HG02798 (cell line): ENCODE measurements around the gene CBX1.
"Not testable (repeated sequence)": the region's sequence is repeated elsewhere in the genome, so short reads cannot be mapped to it uniquely, and the experiment has no call there.

Experiments
- ATAC-seq: cut with Tn5 transposase; IDR thresholded peaks from one replicate; pipeline ENCODE4 v1.9.1; 2021; ENCODE audit warnings: mild to moderate bottlenecking; ENCODE audit not compliant: unreplicated experiment, poor library complexity

CBX1 gene

DNA sequence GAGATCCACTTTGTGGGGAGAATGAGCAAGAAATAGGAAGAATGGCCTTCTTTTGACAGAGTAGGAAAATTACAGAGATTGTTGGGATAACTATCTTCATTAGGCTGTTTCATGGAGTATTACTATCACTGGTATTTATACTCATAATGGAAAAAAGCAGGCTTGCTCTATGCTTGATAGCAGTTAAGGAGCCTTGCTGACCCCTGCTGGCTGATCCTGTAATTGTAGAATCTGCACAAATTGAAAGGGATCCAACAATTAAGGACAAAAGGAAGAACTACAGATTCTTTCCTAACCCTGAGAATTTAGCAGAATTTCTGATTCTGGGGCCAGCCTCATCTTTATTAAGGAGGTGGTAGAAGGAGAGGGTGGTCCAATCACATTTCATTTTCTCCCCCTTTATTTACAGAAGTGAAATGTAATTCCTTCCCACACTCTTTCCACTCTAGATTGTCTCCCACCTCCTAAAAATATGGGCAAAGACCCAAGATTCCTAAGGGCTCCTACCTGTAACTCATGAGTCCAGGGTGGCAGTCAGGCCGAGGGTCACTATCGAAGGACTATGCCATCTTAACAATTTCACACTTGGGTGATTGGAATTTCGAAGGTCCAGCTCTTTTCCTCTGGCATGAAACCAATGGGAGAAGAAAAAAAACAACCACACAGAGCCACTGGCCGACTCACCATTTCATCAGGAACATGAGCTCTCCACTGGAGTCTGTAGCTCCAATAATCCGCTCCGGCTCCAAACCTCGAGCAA is 26.8 kb downstream of the CBX1 start:
- ATAC-seq: peak; percentile 42

- not testable (repeated sequence) for ATAC-seq
These were observed 27.6 kb downstream of the CBX1 start for GRCh38 chr17:48073566-48074094.

DNA sequence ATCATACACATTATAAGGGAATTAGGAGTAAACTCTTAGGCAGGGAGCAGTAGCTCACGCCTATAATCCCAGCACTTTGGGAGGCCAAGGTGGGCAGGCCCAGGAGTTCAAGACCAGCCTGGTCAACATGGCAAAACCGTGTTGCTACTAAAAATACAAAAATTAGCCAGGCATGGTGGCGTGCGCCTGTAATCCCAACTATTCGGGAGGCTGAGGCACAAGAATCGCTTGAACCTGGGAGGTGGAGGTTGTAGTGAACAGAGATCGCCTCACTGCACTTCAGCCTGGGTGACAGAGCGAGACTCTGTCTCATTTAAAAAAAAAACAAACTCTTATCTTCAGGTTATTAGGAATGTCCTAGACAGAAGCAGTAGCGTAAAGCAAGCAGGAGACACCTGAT is 28.5 kb downstream of the CBX1 start:
- ATAC-seq: not testable (repeated sequence)

DNA sequence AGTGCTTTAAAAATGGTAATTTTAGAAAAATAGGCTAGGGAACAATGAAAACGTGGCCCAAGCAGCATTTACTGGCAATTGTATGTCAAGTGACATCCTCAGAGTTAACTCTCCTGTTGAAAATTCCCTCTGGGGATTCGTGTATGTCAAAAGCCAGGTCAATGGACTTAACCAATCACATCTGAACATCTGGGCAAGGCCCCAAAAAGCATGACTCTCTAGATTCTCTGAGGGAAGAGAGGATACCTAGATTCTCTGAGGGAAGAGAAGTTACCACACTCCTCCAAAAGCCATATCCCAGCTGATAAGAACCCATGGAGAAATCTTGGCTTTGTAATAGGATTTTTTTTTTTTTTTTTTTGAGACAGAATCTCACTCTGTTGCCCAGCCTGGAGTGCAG is 29.6 kb downstream of the CBX1 start:
- ATAC-seq: no peak

DNA sequence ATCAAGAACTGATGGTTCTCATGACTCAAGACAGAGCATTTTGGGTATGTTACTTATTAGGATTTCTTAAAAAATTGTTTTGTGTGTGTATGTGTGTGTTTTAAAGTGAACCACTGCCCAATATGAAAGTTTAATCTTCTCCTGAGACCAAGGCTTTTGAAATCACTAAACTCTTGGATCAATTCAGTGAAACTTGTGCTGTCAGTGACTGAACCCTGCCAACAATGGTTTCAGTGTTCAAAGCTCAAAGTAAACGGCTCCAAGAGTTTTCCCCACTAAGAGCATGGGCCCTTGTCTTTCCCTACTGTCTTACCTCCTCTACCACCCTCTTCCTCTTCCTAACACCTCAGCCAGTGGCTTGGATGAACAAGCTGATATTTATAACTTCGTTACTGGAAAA is 31.1 kb downstream of the CBX1 start:
- no peak for ATAC-seq

DNA sequence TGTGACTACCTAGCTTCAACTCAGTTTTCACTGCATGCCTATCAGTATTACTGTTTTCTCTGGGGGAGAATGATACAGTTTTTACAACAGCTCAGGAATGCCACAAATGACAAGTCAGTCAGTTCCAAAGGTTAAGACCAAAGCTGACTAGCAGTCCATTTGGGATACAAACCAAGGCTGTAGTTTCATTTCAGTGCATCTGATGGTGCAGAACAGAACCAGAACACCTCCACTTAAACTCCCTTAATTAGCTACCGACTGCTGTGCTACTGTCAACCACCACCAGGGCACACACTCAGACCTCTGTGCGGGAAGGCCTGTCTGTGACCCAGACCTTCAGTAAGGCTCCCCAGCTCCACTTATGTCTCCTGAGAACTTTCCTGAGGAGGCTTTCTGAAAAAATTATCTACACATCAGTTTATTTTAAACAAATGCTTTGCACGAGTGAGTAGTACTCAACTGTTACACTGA is 32.8 kb downstream of the CBX1 start:
- ATAC-seq: no peak

GRCh38 chr17:48067808-48068207 is 33.5 kb downstream of the CBX1 start:
- not testable (repeated sequence) for ATAC-seq

DNA sequence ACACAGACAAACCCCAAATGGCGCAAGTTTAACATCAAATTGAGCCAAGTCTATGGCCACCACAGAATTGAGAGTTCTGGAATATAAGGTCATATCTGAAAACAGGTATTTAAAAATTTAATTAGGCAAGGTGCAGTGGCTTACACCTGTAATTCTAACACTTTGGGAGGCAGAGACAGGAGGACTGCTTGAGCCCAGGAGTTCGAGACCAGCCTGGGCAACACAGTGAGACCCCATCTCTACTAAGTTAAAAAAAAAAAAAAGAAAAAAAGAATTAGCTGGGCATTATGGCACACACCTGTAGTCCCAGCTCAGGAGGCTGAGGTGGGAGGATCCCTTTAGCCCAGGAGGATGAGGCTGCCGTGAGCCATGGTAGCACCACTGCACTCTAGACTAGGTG is 34.0 kb downstream of the CBX1 start:
- ATAC-seq: no peak

DNA sequence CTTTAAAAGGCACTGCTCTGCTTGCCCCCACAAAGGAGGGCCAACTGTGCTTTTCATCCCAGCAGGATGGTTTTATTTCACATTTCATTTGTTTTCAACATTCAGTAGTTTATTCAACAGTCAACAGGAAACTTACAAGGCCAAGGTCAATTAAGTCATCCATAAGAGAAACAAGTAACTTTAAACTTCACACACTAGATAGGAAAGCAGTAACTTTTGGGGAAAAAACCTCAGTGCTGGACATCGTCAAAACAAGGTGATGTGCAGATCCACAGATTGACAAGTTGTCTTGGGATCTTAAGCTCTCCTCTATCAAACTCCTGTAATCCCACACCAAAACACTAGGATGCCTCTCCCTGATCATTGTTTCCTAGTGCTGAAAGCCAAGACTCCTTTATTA is 34.6 kb downstream of the CBX1 start:
- ATAC-seq: no peak

- no peak for ATAC-seq
These were observed 35.1 kb downstream of the CBX1 start for GRCh38 chr17:48066192-48066591.

GRCh38 chr17:48064638-48065037 is 36.6 kb downstream of the CBX1 start:
- ATAC-seq: no peak

DNA sequence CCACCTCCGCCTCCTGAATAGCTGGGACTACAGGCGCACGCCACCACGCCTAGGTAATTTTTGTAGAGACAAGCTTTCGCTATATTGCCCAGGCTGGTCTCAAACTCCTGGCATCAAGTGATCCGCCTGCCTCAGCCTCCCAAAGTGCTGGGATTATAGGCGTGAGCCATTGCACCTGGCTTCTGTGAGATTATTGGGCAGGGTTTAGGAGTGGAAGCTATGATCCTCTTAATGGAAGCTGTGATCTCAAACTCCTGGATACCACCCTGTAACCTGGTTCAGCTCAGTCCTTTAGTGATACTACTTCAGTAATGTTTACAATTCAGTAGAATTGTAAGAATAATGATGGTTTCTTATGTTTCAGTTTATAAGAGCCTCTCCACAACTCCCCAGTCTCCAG is 39.0 kb downstream of the CBX1 start:
- no peak for ATAC-seq

DNA sequence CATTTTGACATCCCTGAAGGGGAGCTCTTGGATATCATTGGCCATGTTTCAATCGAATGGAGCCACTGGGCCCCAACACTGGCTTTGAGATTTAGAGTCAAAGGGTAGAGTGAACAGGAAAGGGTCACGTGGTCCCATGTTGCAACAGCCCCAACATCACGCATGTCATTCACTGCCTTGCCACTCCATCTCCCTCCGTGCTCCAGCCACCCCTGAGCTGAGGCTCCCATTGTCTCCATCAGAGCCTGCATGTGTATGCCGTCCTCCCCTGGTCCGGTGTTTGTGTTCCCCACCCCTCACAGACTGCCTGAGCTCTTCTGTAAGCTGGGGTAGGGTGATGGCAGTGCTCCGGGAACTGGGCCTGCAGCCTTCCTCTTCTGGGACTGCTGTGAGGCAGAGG is 41.0 kb downstream of the CBX1 start:
- ATAC-seq: no peak

DNA sequence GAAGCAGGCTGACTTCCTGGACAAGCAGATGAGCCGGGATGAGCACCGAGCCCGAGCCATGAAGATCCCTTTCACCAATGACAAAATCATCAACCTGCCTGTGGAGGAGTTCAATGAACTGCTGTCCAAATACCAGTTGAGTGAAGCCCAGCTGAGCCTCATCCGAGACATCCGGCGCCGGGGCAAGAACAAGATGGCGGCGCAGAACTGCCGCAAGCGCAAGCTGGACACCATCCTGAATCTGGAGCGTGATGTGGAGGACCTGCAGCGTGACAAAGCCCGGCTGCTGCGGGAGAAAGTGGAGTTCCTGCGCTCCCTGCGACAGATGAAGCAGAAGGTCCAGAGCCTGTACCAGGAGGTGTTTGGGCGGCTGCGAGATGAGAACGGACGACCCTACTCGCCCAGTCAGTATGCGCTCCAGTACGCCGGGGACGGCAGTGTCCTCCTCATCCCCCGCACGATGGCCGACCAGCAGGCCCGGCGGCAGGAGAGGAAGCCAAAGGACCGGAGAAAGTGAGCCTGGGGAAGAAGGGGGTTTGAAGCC is 42.1 kb downstream of the CBX1 start:
- no peak for ATAC-seq

GRCh38 chr17:48058393-48059124 is 42.7 kb downstream of the CBX1 start:
- ATAC-seq: no peak

- no peak for ATAC-seq
These were observed 43.7 kb downstream of the CBX1 start for GRCh38 chr17:48057626-48058025.

- no peak for ATAC-seq
These were observed 44.4 kb downstream of the CBX1 start for GRCh38 chr17:48056879-48057278.

GRCh38 chr17:48056246-48056745 is 45.0 kb downstream of the CBX1 start:
- ATAC-seq: no peak

DNA sequence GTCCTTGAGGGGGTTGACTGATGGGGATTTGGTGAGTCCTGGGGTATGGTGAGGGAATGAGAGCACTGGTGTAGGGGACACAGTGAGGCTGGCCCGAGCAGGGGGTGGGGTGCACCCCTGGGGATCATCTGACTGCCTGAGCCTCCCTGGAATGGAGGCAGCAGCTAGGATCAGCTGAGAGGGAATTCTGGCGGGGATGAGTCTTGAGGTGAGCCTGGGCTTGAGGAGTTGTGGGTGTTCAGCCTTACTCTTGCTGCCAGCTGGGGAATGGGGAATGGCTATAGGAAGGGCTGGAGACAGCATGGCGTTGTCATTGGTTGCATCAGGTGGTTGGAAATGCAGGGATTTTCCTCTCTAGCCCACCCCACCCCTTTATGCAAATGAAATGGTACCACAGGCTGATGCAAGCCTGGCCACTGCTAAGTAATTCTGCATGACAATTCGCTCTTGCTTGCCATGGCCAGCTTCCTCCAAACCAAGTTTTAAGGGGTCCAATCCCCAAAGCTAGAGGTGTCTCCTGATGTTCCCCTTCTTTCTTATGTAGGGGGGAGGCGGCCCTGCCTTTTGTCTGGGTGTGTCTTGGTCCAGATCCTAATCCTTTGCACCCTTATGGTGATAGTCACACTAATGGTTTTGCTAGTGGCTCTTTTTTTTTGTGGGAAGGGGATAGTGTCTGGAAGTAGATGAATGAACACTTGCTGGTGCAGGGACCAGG is 45.6 kb downstream of the CBX1 start:
- ATAC-seq: peak; percentile 63
